HL-60 (cell line): ENCODE measurements around the gene IGLL5.

ENCODE experiments used
- GABPA ChIP-seq: IDR thresholded peaks from 2 replicates; pipeline ENCODE4 v1.6.1; 2012; ENCODE audit warnings: low read depth
- TF ChIP-seq, protein P1 (sequence below): IDR thresholded peaks from one replicate; pipeline ENCODE4 v1.5.1; 2011; ENCODE audit warnings: low read length, control low read depth, inconsistent platforms; ENCODE audit not compliant: insufficient read depth

DNA sequence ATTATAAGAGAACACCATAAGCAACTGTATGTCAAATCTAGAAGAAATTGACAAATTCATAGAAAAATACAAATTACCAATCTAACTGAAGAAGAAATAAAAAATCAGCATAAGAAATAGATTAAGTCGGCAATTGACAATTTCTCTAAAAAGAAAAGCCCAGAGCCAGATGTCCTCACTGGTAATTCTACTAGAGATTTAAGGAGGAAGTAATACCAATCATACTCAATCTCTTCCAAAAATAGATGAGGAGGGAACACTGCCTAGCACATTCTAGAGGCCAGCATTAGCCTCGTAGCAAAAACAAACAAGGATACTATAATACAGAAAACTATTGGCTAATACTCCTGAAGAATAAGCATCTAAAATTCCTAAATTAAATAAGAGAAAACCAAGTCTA is 40.4 kb upstream of the IGLL5 start:
- TF ChIP-seq, protein P1, sequence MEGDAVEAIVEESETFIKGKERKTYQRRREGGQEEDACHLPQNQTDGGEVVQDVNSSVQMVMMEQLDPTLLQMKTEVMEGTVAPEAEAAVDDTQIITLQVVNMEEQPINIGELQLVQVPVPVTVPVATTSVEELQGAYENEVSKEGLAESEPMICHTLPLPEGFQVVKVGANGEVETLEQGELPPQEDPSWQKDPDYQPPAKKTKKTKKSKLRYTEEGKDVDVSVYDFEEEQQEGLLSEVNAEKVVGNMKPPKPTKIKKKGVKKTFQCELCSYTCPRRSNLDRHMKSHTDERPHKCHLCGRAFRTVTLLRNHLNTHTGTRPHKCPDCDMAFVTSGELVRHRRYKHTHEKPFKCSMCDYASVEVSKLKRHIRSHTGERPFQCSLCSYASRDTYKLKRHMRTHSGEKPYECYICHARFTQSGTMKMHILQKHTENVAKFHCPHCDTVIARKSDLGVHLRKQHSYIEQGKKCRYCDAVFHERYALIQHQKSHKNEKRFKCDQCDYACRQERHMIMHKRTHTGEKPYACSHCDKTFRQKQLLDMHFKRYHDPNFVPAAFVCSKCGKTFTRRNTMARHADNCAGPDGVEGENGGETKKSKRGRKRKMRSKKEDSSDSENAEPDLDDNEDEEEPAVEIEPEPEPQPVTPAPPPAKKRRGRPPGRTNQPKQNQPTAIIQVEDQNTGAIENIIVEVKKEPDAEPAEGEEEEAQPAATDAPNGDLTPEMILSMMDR, result no peak
- TF ChIP-seq GABPA, result no peak
